Uterus (tissue), 4 donors: ENCODE data around the gene SH3GL2. TPM values are rescaled to one million over a fixed set of nuclear protein-coding genes. Genes with fewer than 3 reads are reported as not detected.

Experiments used
- DNase-seq, 2 donors: peaks; one replicate each; pipeline ENCODE4 v3.0.0-alpha.2; 2019 to 2020
- H3K27ac ChIP-seq, 2 donors: fragments of 200-600 bp; sonication (generic); 1 replicate in 1 of 2; 2 replicates in 1 of 2; pipeline ENCODE4 v1.5.1; 2016 to 2018
- H3K27me3 ChIP-seq, 2 donors: fragments of 200-600 bp; sonication (generic); one replicate each; pipeline ENCODE4 v1.5.1; 2018 to 2019; ENCODE audit warnings: control low read depth in 1 of 2
- H3K36me3 ChIP-seq, 2 donors: fragments of 200-600 bp; sonication (generic); one replicate each; pipeline ENCODE4 v1.5.1; 2019; ENCODE audit warnings: control low read depth in 1 of 2
- H3K4me1 ChIP-seq, 2 donors: fragments of 200-600 bp; sonication (generic); one replicate each; pipeline ENCODE4 v1.5.1; 2018 to 2019; ENCODE audit warnings: control low read depth in 1 of 2
- H3K4me3 ChIP-seq, 2 donors: fragments of 200-600 bp; sonication (generic); 1 replicate in 1 of 2; 2 replicates in 1 of 2; pipeline ENCODE4 v1.5.1; 2018 to 2019; ENCODE audit warnings: mild to moderate bottlenecking in 1 of 2
- H3K9me3 ChIP-seq, 2 donors: fragments of 200-600 bp; sonication (generic); one replicate each; pipeline ENCODE4 v1.5.1; 2019; ENCODE audit warnings: control low read depth in 1 of 2
- CTCF ChIP-seq, 4 experiments: fragments of 200-600 bp in 2 of 4; fragments of 450-650 bp in 2 of 4; sonication (generic) in 2 of 4; IDR thresholded peaks; one replicate each; pipeline ENCODE4 v1.5.1; 2016 to 2019; ENCODE audit warnings: antibody characterized with exemption in 4 of 4, mild to moderate bottlenecking in 2 of 4, moderate library complexity in 1 of 4
- POLR2A ChIP-seq, 2 donors: fragments of 450-650 bp; IDR thresholded peaks; one replicate each; pipeline ENCODE4 v1.6.1; 2016; ENCODE audit warnings: antibody characterized with exemption in 2 of 2, mild to moderate bottlenecking in 1 of 2, moderate library complexity in 1 of 2
- intact Hi-C: fragments of 100-400 bp; cut with DNase I; formaldehyde crosslinking; loops from one replicate; pipeline ENCODE4 v1.15.1; 2023; ENCODE audit warnings: low total_unique reads
- total RNA-seq, 4 donors: library from RNA; depleted of rRNA in 3 of 4; stranded (reverse); fragments of >200 nt in 3 of 4; gene quantifications; one replicate each; pipeline versions ENCODE4 v1.1.0 to v1.2.4, GENCODE V29; 2014 to 2023
- donor health status: DM: yes; HTN: yes; CAD: no.

Gene SH3GL2
- total RNA-seq, 4 donors from 2014 or later = 2.4 to 7.0 (median 2.4) TPM; not detected in 1

GRCh38 chr9:17721954-17722353 lies 143.1 kb downstream of the SH3GL2 start:
- H3K27me3 ChIP-seq = no peaks in the 10 kb centered on the region
- DNase-seq = no peak
- TF ChIP-seq CTCF (IDR thresholded peaks at IDR 0.05) = no peak
- TF ChIP-seq POLR2A (IDR thresholded peaks at IDR 0.05) = no peak
- no peaks in the 10 kb centered on the region for H3K36me3 ChIP-seq
- intact Hi-C loops = no loop called here
- no peaks in the 10 kb centered on the region for H3K9me3 ChIP-seq
- H3K27ac ChIP-seq = no peak overlapping the region
- H3K4me1 ChIP-seq = no peaks in the 10 kb centered on the region
- no peak overlapping the region for H3K4me3 ChIP-seq

GRCh38 chr9:17723656-17724055 lies 144.8 kb downstream of the SH3GL2 start:
- H3K36me3 ChIP-seq = no peaks in the 10 kb centered on the region
- TF ChIP-seq POLR2A (IDR thresholded peaks at IDR 0.05) = no peak
- TF ChIP-seq CTCF (IDR thresholded peaks at IDR 0.05) = no peak
- H3K27me3 ChIP-seq = no peaks in the 10 kb centered on the region
- H3K27ac ChIP-seq = no peak overlapping the region
- H3K4me3 ChIP-seq = no peak overlapping the region
- no peak for DNase-seq
- H3K9me3 ChIP-seq = no peaks in the 10 kb centered on the region
- no peaks in the 10 kb centered on the region for H3K4me1 ChIP-seq
- intact Hi-C loops = no loop called here

GRCh38 chr9:17725399-17726010 lies 146.6 kb downstream of the SH3GL2 start:
- H3K27ac ChIP-seq = no peak overlapping the region
- TF ChIP-seq POLR2A (IDR thresholded peaks at IDR 0.05) (no peak), CTCF (IDR thresholded peaks at IDR 0.05) (no peak)
- intact Hi-C loops = no loop called here

GRCh38 chr9:17726298-17726697 lies 147.4 kb downstream of the SH3GL2 start:
- Histone ChIP-seq H3K36me3 (no peaks in the 10 kb centered on the region), H3K9me3 (no peaks in the 10 kb centered on the region), H3K4me1 (no peaks in the 10 kb centered on the region), H3K27ac (no peak overlapping the region), H3K4me3 (no peak overlapping the region), H3K27me3 (no peaks in the 10 kb centered on the region)
- intact Hi-C loops = no loop called here
- DNase-seq = no peak
- TF ChIP-seq POLR2A (IDR thresholded peaks at IDR 0.05) (no peak), CTCF (IDR thresholded peaks at IDR 0.05) (no peak)

More at GRCh38 chr9:17725399-17726010, 146.6 kb downstream of the SH3GL2 start:
- Histone ChIP-seq H3K4me3 (no peak overlapping the region), H3K27me3 (no peaks in the 10 kb centered on the region), H3K9me3 (no peaks in the 10 kb centered on the region), H3K36me3 (no peaks in the 10 kb centered on the region), H3K4me1 (no peaks in the 10 kb centered on the region)
- no peak for DNase-seq

- intact Hi-C loops = no loop called here
- Histone ChIP-seq H3K4me1 (no peaks in the 10 kb centered on the region), H3K27me3 (no peaks in the 10 kb centered on the region), H3K36me3 (no peaks in the 10 kb centered on the region), H3K9me3 (no peaks in the 10 kb centered on the region), H3K27ac (no peak overlapping the region), H3K4me3 (no peak overlapping the region)
- no peak for DNase-seq
- TF ChIP-seq CTCF (IDR thresholded peaks at IDR 0.05) (no peak), POLR2A (IDR thresholded peaks at IDR 0.05) (no peak)
These were observed 152.0 kb downstream of the SH3GL2 start for GRCh38 chr9:17730899-17731298.
